Measurements from ENCODE around the gene KCNK7. TPM values are rescaled to one million over a fixed set of nuclear protein-coding genes. Genes with fewer than 3 reads are reported as not detected.
A peak's percentile ranks its signal among the peaks of the same experiment; 100 is the strongest.

Gene KCNK7
- total RNA-seq, 1 donor: not detected

GRCh38 chr11:65642014-65642671, 46.5 kb upstream of the KCNK7 start:
- Histone ChIP-seq H2AFZ (ENCODE audit: low read length) (no peak overlapping the region), H4K20me1 (ENCODE audit: insufficient read depth, low read length) (peaks cover 12% of the 10 kb centered on the region), H3K4me1 (ENCODE audit: insufficient read depth, low read length) (peaks cover 19% of the 10 kb centered on the region), H3K4me2 (ENCODE audit: insufficient read depth, low read length) (no peak overlapping the region), H3K9me3 (ENCODE audit: low read depth, low read length) (no peaks in the 10 kb centered on the region), H3K27ac (ENCODE audit: low read depth, low read length) (no peak overlapping the region), H3K4me3 (ENCODE audit: insufficient read depth, low read length) (no peak overlapping the region), H3K36me3 (ENCODE audit: insufficient read depth, low read length) (peaks cover 4% of the 10 kb centered on the region), H3K79me2 (ENCODE audit: insufficient read depth, low read length) (peaks cover 9% of the 10 kb centered on the region), H3K27me3 (ENCODE audit: insufficient read depth, low read length) (no peaks in the 10 kb centered on the region)
- DNase-seq (ENCODE audit: insufficient read length, low spot score, missing footprints): peak; percentile 81
- TF ChIP-seq CTCF (IDR thresholded peaks at IDR 0.05; ENCODE audit: extremely low read depth, low read depth, low read length): no peak

- Histone ChIP-seq H3K4me3 (ENCODE audit: insufficient read depth, low read length) (no peak overlapping the region), H3K79me2 (ENCODE audit: insufficient read depth, low read length) (peaks cover 9% of the 10 kb centered on the region), H4K20me1 (ENCODE audit: insufficient read depth, low read length) (peaks cover 16% of the 10 kb centered on the region), H3K4me2 (ENCODE audit: insufficient read depth, low read length) (no peak overlapping the region), H2AFZ (ENCODE audit: low read length) (no peak overlapping the region), H3K27me3 (ENCODE audit: insufficient read depth, low read length) (no peaks in the 10 kb centered on the region), H3K9me3 (ENCODE audit: low read depth, low read length) (no peaks in the 10 kb centered on the region), H3K36me3 (ENCODE audit: insufficient read depth, low read length) (peaks cover 11% of the 10 kb centered on the region), H3K27ac (ENCODE audit: low read depth, low read length) (no peak overlapping the region), H3K4me1 (ENCODE audit: insufficient read depth, low read length) (peaks cover 19% of the 10 kb centered on the region)
- TF ChIP-seq CTCF (IDR thresholded peaks at IDR 0.05; ENCODE audit: extremely low read depth, low read depth, low read length): no peak
- no peak for DNase-seq (ENCODE audit: insufficient read length, low spot score, missing footprints)
These were observed 45.9 kb upstream of the KCNK7 start for GRCh38 chr11:65641297-65642013.

GRCh38 chr11:65640483-65641296, 45.1 kb upstream of the KCNK7 start:
- H3K27me3 ChIP-seq (ENCODE audit: insufficient read depth, low read length): no peaks in the 10 kb centered on the region
- no peak overlapping the region for H2AFZ ChIP-seq (ENCODE audit: low read length)
- H3K4me3 ChIP-seq (ENCODE audit: insufficient read depth, low read length): no peak overlapping the region
- no peak overlapping the region for H3K4me2 ChIP-seq (ENCODE audit: insufficient read depth, low read length)
- peaks cover 9% of the 10 kb centered on the region for H3K79me2 ChIP-seq (ENCODE audit: insufficient read depth, low read length)
- H3K27ac ChIP-seq (ENCODE audit: low read depth, low read length): no peak overlapping the region
- DNase-seq (ENCODE audit: insufficient read length, low spot score, missing footprints): no peak
- H3K4me1 ChIP-seq (ENCODE audit: insufficient read depth, low read length): peaks cover 18% of the 10 kb centered on the region
- H3K36me3 ChIP-seq (ENCODE audit: insufficient read depth, low read length): peaks cover 18% of the 10 kb centered on the region
- H3K9me3 ChIP-seq (ENCODE audit: low read depth, low read length): no peaks in the 10 kb centered on the region
- peaks cover 16% of the 10 kb centered on the region for H4K20me1 ChIP-seq (ENCODE audit: insufficient read depth, low read length)
- no peak for TF ChIP-seq CTCF (IDR thresholded peaks at IDR 0.05; ENCODE audit: extremely low read depth, low read depth, low read length)
